Activated CD4-positive, alpha-beta memory T cell treated with anti-CD3 and anti-CD28 coated beads, Interleukin-2, amount 10 ng/mL, durations not matched to agents 7 days and 5 days (primary cell): ENCODE measurements around the gene CR1L. TPM values are rescaled to one million over a fixed set of nuclear protein-coding genes. Genes with fewer than 3 reads are reported as not detected.
"Not testable (repeated sequence)": the region's sequence is repeated elsewhere in the genome, so short reads cannot be mapped to it uniquely, and the experiment has no call there.

Source experiments
- CTCF ChIA-PET: fragments of 350-600 bp; sonication (Branson Sonifier 250); formaldehyde crosslinking; loops from one replicate; lab custom pipeline; 2021; ENCODE audit warnings: antibody characterized with exemption, inconsistent platforms; lab: Charles Lee
- POLR2A ChIA-PET: fragments of 350-600 bp; sonication (Branson Sonifier 250); formaldehyde crosslinking; loops from one replicate; lab custom pipeline; 2021; ENCODE audit warnings: antibody characterized with exemption; lab: Charles Lee
- DNase-seq: peaks from one replicate; pipeline ENCODE4 v3.0.0-alpha.2; 2020
- H3K27ac Mint-ChIP-seq: one replicate; pipeline ENCODE4 v1.8.0; 2021; ENCODE audit warnings: mild to moderate bottlenecking, mixed read lengths
- H3K27me3 Mint-ChIP-seq: one replicate; pipeline ENCODE4 v1.8.0; 2021; ENCODE audit warnings: mixed read lengths
- H3K36me3 Mint-ChIP-seq: one replicate; pipeline ENCODE4 v1.8.0; 2021; ENCODE audit warnings: low read depth, mixed read lengths
- H3K4me1 Mint-ChIP-seq: one replicate; pipeline ENCODE4 v1.8.0; 2021; ENCODE audit warnings: mixed read lengths
- H3K4me3 Mint-ChIP-seq: one replicate; pipeline ENCODE4 v1.8.0; 2021; ENCODE audit warnings: mild to moderate bottlenecking, mixed read lengths
- H3K9me3 Mint-ChIP-seq: one replicate; pipeline ENCODE4 v1.8.0; 2021; ENCODE audit warnings: mixed read lengths
- total RNA-seq, 2 experiments: library from RNA; stranded (reverse); gene quantifications; one replicate each; pipeline ENCODE4 v1.2.3, GENCODE V29; 2021

Gene CR1L
- total RNA-seq, 2 experiments from 2014 or later: not detected

DNA sequence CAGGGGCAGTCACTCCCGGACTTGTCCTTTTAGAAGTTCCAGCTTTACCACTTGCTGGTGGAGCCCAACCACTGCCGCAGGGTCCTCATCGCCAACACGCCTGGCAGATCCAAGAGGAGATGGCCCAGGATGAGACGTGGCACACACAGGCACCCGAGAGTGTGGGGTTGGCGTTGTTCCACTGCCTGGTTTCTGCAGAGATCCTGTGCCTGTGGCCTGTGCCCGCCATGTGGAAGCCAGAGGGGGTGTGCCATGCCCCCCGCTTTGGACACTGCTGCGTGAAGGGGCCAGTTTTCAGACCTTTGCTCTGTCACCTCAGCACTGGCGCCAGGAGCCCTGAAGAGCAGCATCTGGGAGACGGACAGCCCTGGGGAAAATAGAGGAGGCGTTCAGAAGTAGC lies 117.7 kb downstream of the CR1L start:
- peaks cover 80% of the 10 kb centered on the region for H3K36me3 Mint-ChIP-seq
- no peak for DNase-seq
- ChIA-PET POLR2A (interaction anchor here (1.1 kb wide), 1 partner anchor 35 kb away, joined by 3 read pairs; no protein-coding TSS in a partner anchor), CTCF (no interaction called here)
- H3K9me3 Mint-ChIP-seq: peaks cover 2% of the 10 kb centered on the region
- no peak overlapping the region for H3K4me3 Mint-ChIP-seq
- H3K27me3 Mint-ChIP-seq: no peaks in the 10 kb centered on the region
- H3K4me1 Mint-ChIP-seq: peaks cover 5% of the 10 kb centered on the region
- no peak overlapping the region for H3K27ac Mint-ChIP-seq

DNA sequence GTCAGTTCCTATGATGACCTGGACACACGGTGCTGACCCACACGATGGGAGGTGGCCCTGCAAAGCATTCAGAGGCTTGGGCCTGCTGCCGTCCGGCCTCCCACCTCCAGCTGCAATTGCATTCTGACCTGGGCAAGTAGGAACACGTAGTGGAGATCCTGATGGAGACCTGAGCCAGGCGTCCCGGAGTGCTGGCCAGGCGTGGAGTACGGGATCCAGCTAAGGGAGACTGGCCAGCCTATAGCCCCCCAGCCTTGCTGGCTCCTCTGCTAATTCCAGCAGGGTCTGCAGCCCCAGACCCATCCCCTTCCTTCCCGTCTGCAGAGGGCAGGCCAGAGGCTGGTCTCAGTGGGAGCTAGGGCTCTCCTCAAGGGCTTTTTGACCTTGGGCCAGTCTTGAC lies 118.2 kb downstream of the CR1L start:
- Mint-ChIP-seq H3K27me3 (no peaks in the 10 kb centered on the region), H3K36me3 (peaks cover 79% of the 10 kb centered on the region), H3K4me3 (no peak overlapping the region), H3K27ac (no peak overlapping the region), H3K4me1 (peaks cover 4% of the 10 kb centered on the region), H3K9me3 (peaks cover 2% of the 10 kb centered on the region)
- no peak for DNase-seq
- ChIA-PET POLR2A (interaction anchor here (1.1 kb wide), 1 partner anchor 34 kb away, joined by 3 read pairs; no protein-coding TSS in a partner anchor), CTCF (interaction anchor here (0.7 kb wide), 1 partner anchor 64 kb away, joined by 3 read pairs; no protein-coding TSS in a partner anchor)

DNA sequence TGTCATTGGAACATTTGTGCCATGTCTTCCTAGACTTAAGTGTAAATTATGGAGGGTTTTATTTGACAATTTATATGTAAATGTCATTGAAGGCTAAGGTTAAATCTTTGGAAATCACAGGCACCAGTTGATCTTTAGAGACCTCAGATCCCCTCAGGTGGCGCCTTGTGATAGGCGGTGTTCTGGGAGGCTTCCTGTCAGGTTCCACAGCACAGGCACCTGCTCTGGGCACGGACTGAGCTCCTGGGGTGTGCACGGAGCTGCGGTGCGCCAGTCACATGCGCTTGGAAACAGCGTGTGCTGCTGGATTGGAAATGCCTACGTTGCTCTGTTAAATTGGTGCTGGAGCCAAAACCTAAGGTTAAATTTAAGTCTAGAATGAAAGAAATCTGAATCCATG lies 119.0 kb downstream of the CR1L start:
- Mint-ChIP-seq H3K27me3 (no peaks in the 10 kb centered on the region), H3K36me3 (peaks cover 82% of the 10 kb centered on the region), H3K4me1 (peaks cover 6% of the 10 kb centered on the region), H3K4me3 (no peak overlapping the region), H3K9me3 (peaks cover 2% of the 10 kb centered on the region), H3K27ac (no peak overlapping the region)
- ChIA-PET POLR2A (interaction anchor here (1.1 kb wide), 1 partner anchor 33 kb away, joined by 3 read pairs; no protein-coding TSS in a partner anchor), CTCF (interaction anchor here (0.7 kb wide), 1 partner anchor 65 kb away, joined by 3 read pairs; no protein-coding TSS in a partner anchor)
- DNase-seq: no peak

DNA sequence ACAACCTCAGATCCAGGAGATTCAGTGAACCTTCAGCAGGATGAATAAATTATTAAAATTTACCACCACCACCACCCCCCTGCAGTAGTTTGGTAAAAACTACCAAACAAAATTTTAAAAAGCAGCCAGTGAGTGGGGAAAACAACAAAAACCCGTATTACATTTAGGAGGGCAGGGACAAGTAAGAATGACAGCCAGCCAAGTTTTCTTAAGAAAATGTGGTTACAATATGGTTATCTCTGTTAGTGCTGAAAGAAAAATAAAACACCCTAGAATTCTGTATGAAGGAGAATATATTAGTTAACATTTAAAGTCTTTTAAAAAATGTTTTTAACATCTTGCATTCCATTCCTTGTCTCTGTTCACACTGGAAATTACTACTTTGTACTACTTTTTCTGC lies 121.6 kb downstream of the CR1L start:
- ChIA-PET POLR2A (no interaction called here), CTCF (no interaction called here)
- no peak overlapping the region for H3K27ac Mint-ChIP-seq
- peaks cover 86% of the 10 kb centered on the region for H3K36me3 Mint-ChIP-seq
- no peak for DNase-seq
- H3K9me3 Mint-ChIP-seq: peaks cover 8% of the 10 kb centered on the region
- H3K4me3 Mint-ChIP-seq: no peak overlapping the region
- peaks cover 6% of the 10 kb centered on the region for H3K4me1 Mint-ChIP-seq
- no peaks in the 10 kb centered on the region for H3K27me3 Mint-ChIP-seq

DNA sequence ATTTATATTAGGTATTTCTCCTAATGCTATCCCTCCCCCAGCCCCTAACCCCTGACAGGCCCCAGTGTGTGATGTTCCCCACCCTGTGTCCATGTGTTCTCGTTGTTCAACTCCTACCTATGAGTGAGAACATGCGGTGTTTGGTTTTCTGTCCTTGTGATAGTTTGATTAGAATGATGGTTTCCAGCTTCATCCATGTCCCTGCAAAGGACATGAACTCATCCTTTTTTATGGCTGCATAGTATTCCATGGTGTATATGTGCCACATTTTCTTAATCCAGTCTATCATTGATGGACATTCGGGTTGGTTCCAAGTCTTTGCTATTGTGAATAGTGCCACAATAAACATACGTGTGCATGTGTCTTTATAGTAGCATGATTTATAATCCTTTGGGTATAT lies 125.6 kb downstream of the CR1L start:
- H3K4me1 Mint-ChIP-seq, DNase-seq, CTCF ChIA-PET, H3K27me3 Mint-ChIP-seq, H3K27ac Mint-ChIP-seq, H3K4me3 Mint-ChIP-seq, POLR2A ChIA-PET: not testable (repeated sequence)
- Mint-ChIP-seq H3K9me3 (peaks cover 11% of the 10 kb centered on the region), H3K36me3 (peaks cover 89% of the 10 kb centered on the region)

Other genes with a start within 250 kb of the CR1L start
- gene CR2, start 190.8 kb upstream of the CR1L start, total RNA-seq: not detected
- not detected for gene CR1, start 149.0 kb upstream of the CR1L start, total RNA-seq
- 100 to 1,000 TPM; 140 to 145 TPM for gene CD46, start 106.9 kb downstream of the CR1L start, total RNA-seq